Neural progenitor cell (in vitro differentiated cells): ENCODE data around the gene PRDM1.

Experiments
- EZH2 ChIP-seq: fragments of 200-600 bp; sonication (generic); IDR thresholded peaks from 2 replicates; pipeline ENCODE4 v1.6.1; 2017; ENCODE audit warnings: antibody characterized with exemption, mild to moderate bottlenecking, moderate library complexity
- TF ChIP-seq, protein P1 (sequence below): fragments of 200-600 bp; sonication (generic); IDR thresholded peaks from 2 replicates; pipeline ENCODE4 v1.5.1; 2017; ENCODE audit warnings: antibody characterized with exemption, mild to moderate bottlenecking

DNA sequence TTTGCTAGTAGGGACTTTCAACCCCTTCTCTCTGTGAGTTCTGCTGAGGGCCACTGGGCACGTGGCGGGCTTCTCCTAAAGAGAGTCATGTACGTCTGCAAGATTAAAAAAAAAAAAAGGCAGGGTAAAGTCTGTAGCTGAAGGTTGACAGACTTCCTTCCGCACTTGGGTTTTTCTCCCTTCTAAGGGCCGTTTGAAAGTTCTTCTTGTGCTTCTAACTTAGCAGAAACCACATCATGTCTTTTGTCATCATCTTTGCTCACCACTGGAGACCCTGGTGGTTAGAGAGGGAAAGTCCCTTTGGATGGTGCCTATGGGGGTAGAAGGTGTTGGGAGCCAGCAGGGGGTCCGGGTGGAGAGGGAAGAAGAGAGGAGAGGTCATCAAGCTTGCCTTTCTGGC, 31.4 kb downstream of the PRDM1 start:
- TF ChIP-seq, protein P1, sequence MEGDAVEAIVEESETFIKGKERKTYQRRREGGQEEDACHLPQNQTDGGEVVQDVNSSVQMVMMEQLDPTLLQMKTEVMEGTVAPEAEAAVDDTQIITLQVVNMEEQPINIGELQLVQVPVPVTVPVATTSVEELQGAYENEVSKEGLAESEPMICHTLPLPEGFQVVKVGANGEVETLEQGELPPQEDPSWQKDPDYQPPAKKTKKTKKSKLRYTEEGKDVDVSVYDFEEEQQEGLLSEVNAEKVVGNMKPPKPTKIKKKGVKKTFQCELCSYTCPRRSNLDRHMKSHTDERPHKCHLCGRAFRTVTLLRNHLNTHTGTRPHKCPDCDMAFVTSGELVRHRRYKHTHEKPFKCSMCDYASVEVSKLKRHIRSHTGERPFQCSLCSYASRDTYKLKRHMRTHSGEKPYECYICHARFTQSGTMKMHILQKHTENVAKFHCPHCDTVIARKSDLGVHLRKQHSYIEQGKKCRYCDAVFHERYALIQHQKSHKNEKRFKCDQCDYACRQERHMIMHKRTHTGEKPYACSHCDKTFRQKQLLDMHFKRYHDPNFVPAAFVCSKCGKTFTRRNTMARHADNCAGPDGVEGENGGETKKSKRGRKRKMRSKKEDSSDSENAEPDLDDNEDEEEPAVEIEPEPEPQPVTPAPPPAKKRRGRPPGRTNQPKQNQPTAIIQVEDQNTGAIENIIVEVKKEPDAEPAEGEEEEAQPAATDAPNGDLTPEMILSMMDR = no peak
- TF ChIP-seq EZH2 = no peak
